Liver (tissue), 3 donors: ENCODE data around the gene DSCAM.

Experiments used
- EGR1 ChIP-seq, 2 donors: IDR thresholded peaks; 2 replicates each; pipeline ENCODE4 v1.6.1; 2016 to 2018; ENCODE audit warnings: antibody characterized with exemption in 2 of 2, low read depth in 2 of 2
- FOXA1 ChIP-seq: IDR thresholded peaks from 2 replicates; pipeline ENCODE4 v1.6.1; 2016; ENCODE audit warnings: antibody characterized with exemption
- GABPA ChIP-seq, 2 donors: IDR thresholded peaks in 1 of 2; conservative IDR thresholded peaks in 1 of 2; 2 replicates each; pipeline ENCODE4 v1.6.1; 2016; ENCODE audit warnings: antibody characterized with exemption in 2 of 2, mild to moderate bottlenecking in 1 of 2, moderate library complexity in 1 of 2
- JUND ChIP-seq, 2 donors: IDR thresholded peaks; 2 replicates each; pipeline ENCODE4 v1.6.1; 2016; ENCODE audit warnings: antibody characterized with exemption in 2 of 2
- RAD21 ChIP-seq, 2 donors: IDR thresholded peaks; 2 replicates each; pipeline ENCODE4 v1.6.1; 2016; ENCODE audit warnings: antibody characterized with exemption in 2 of 2, mild to moderate bottlenecking in 2 of 2
- RXRA ChIP-seq, 2 donors: IDR thresholded peaks; 2 replicates each; pipeline ENCODE4 v1.6.1; 2017 to 2018; ENCODE audit warnings: antibody characterized with exemption in 2 of 2, mild to moderate bottlenecking in 1 of 2
- SP1 ChIP-seq: IDR thresholded peaks from 2 replicates; pipeline ENCODE4 v1.6.1; 2018; ENCODE audit warnings: antibody characterized with exemption, mild to moderate bottlenecking
- TAF1 ChIP-seq: conservative IDR thresholded peaks from 2 replicates; pipeline ENCODE4 v1.6.1; 2016; ENCODE audit warnings: antibody characterized with exemption, mild to moderate bottlenecking
- YY1 ChIP-seq: IDR thresholded peaks from 2 replicates; pipeline ENCODE4 v1.6.1; 2016; ENCODE audit warnings: antibody characterized with exemption, mild to moderate bottlenecking
- TF ChIP-seq, protein P1 (sequence below): fragments of 150-350 bp; IDR thresholded peaks from 2 replicates; pipeline ENCODE4 v1.5.1; 2017; ENCODE audit warnings: improper control_type of control experiment, low read depth, low read length; ENCODE audit not compliant: missing input control
- TF ChIP-seq, protein P2 (sequence below): IDR thresholded peaks from 2 replicates; pipeline ENCODE4 v1.6.1; 2016; ENCODE audit warnings: antibody characterized with exemption
- TF ChIP-seq, protein P3 (sequence below): IDR thresholded peaks from 2 replicates; pipeline ENCODE4 v1.6.1; 2016; ENCODE audit warnings: antibody characterized with exemption
- donor health status: healthy.
- donor health status: healthy.

DNA sequence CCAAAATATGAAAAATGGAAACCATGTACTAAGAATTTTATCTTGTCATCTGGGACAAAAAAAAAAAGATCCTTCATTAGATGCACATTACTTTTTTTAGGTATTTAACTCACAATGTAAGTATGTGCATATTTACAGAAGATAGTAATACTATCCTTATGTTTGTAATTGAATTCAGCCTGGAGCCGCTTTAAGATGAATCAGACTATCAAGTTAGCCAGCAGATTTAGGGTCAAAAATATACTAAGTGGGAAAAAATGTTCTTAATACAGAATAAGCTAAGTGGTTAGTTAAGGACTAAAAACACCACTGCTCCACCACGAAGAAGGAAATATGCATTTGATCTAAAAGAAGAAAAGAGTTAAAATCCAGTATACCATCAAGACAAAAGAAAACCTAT lies 49.1 kb downstream of the DSCAM start:
- no peak for TF ChIP-seq TAF1
- TF ChIP-seq, protein P1, sequence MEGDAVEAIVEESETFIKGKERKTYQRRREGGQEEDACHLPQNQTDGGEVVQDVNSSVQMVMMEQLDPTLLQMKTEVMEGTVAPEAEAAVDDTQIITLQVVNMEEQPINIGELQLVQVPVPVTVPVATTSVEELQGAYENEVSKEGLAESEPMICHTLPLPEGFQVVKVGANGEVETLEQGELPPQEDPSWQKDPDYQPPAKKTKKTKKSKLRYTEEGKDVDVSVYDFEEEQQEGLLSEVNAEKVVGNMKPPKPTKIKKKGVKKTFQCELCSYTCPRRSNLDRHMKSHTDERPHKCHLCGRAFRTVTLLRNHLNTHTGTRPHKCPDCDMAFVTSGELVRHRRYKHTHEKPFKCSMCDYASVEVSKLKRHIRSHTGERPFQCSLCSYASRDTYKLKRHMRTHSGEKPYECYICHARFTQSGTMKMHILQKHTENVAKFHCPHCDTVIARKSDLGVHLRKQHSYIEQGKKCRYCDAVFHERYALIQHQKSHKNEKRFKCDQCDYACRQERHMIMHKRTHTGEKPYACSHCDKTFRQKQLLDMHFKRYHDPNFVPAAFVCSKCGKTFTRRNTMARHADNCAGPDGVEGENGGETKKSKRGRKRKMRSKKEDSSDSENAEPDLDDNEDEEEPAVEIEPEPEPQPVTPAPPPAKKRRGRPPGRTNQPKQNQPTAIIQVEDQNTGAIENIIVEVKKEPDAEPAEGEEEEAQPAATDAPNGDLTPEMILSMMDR, result no peak
- TF ChIP-seq, protein P2, sequence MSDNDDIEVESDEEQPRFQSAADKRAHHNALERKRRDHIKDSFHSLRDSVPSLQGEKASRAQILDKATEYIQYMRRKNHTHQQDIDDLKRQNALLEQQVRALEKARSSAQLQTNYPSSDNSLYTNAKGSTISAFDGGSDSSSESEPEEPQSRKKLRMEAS, result no peak
- TF ChIP-seq YY1, result no peak
- no peak for TF ChIP-seq GABPA (IDR thresholded peaks at IDR 0.05 in 1 of 2, conservative IDR thresholded peaks at IDR 0.05 in 1 of 2)
- no peak for TF ChIP-seq FOXA1
- no peak for TF ChIP-seq JUND (IDR thresholded peaks at IDR 0.05)
- TF ChIP-seq SP1, result no peak
- TF ChIP-seq, protein P3, sequence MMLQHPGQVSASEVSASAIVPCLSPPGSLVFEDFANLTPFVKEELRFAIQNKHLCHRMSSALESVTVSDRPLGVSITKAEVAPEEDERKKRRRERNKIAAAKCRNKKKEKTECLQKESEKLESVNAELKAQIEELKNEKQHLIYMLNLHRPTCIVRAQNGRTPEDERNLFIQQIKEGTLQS, result no peak
- TF ChIP-seq EGR1 (IDR thresholded peaks at IDR 0.05; ENCODE audit: low read depth in 2 of 2), result no peak
- TF ChIP-seq RXRA (IDR thresholded peaks at IDR 0.05), result no peak
- no peak for TF ChIP-seq RAD21 (IDR thresholded peaks at IDR 0.05)
